GM23338 (cell line): ENCODE measurements around the gene ETV5. TPM values are rescaled to one million over a fixed set of nuclear protein-coding genes. Genes with fewer than 3 reads are reported as not detected.

Source experiments
- ATAC-seq: fragments of 200-7000 bp; cut with Tn5 transposase; 3 replicates; pipeline ENCODE4 v1.9.1; 2020
- DNase-seq: peaks from one replicate; pipeline ENCODE4 v3.0.0-alpha.2; 2015; ENCODE audit warnings: low spot score
- H2AFZ ChIP-seq: fragments of 200-600 bp; sonication (generic); 2 replicates; pipeline ENCODE4 v1.8.0; 2016; ENCODE audit warnings: antibody characterized with exemption, mild to moderate bottlenecking, moderate library complexity
- H3F3A ChIP-seq: fragments of 200-600 bp; sonication (generic); replicated peaks from 2 replicates; pipeline ENCODE4 v1.8.0; 2017; ENCODE audit warnings: antibody characterized with exemption, mixed run types, low read depth
- H3K27ac ChIP-seq: fragments of 200-600 bp; sonication (generic); 2 replicates; pipeline ENCODE4 v1.6.1; 2016; ENCODE audit warnings: low read depth
- H3K27me3 ChIP-seq: fragments of 200-600 bp; sonication (generic); 2 replicates; pipeline ENCODE4 v1.8.0; 2016; ENCODE audit warnings: mild to moderate bottlenecking, mixed run types, moderate library complexity; ENCODE audit not compliant: insufficient read depth
- H3K36me3 ChIP-seq: fragments of 200-600 bp; sonication (generic); 2 replicates; pipeline ENCODE4 v1.8.0; 2016; ENCODE audit warnings: mild to moderate bottlenecking; ENCODE audit not compliant: insufficient read depth
- H3K4me1 ChIP-seq: fragments of 200-600 bp; sonication (generic); 2 replicates; pipeline ENCODE4 v1.8.0; 2016; ENCODE audit warnings: mild to moderate bottlenecking, moderate library complexity; ENCODE audit not compliant: insufficient read depth
- H3K4me2 ChIP-seq: fragments of 200-600 bp; sonication (generic); 2 replicates; pipeline ENCODE4 v1.7.1; 2017; ENCODE audit warnings: mixed run types
- H3K4me3 ChIP-seq: fragments of 200-600 bp; sonication (generic); 2 replicates; pipeline ENCODE4 v1.6.1; 2016; ENCODE audit warnings: mixed run types
- H3K79me2 ChIP-seq: fragments of 200-600 bp; sonication (generic); replicated peaks from 2 replicates; pipeline ENCODE4 v1.8.0; 2017; ENCODE audit warnings: mild to moderate bottlenecking; ENCODE audit not compliant: insufficient read depth
- H3K9me2 ChIP-seq: fragments of 200-600 bp; sonication (generic); 2 replicates; pipeline ENCODE4 v1.8.0; 2017; ENCODE audit not compliant: insufficient read depth
- H4K20me1 ChIP-seq: fragments of 200-600 bp; sonication (generic); replicated peaks from 2 replicates; pipeline ENCODE4 v1.8.0; 2017; ENCODE audit warnings: mild to moderate bottlenecking; ENCODE audit not compliant: insufficient read depth
- H3K27ac Mint-ChIP-seq: 2 replicates; pipeline ENCODE4 v1.8.0; 2020; ENCODE audit warnings: inconsistent platforms, mild to moderate bottlenecking, moderate library complexity, mixed read lengths
- H3K27me3 Mint-ChIP-seq: 3 replicates; pipeline ENCODE4 v1.8.0; 2022; ENCODE audit warnings: low read depth, mild to moderate bottlenecking, moderate library complexity, mixed read lengths, inconsistent platforms; ENCODE audit not compliant: insufficient read depth, poor library complexity
- H3K36me3 Mint-ChIP-seq: 3 replicates; pipeline ENCODE4 v1.8.0; 2021; ENCODE audit warnings: low read depth, mild to moderate bottlenecking, inconsistent platforms, moderate library complexity, mixed read lengths
- H3K4me1 Mint-ChIP-seq: 3 replicates; pipeline ENCODE4 v1.8.0; 2020; ENCODE audit warnings: mild to moderate bottlenecking, inconsistent platforms, mixed read lengths
- H3K4me3 Mint-ChIP-seq: 3 replicates; pipeline ENCODE4 v1.8.0; 2021; ENCODE audit warnings: moderate library complexity, mild to moderate bottlenecking, inconsistent platforms, mixed read lengths
- H3K9me3 Mint-ChIP-seq: 3 replicates; pipeline ENCODE4 v1.8.0; 2020; ENCODE audit warnings: moderate library complexity, mild to moderate bottlenecking, inconsistent platforms, mixed read lengths
- CREB1 ChIP-seq: fragments of 250-450 bp; sonication (Bioruptor Pico); IDR thresholded peaks from 2 replicates; pipeline ENCODE4 v1.5.0; 2020; ENCODE audit warnings: low read depth, mild to moderate bottlenecking, moderate library complexity
- EZH2phosphoT487 ChIP-seq: fragments of 200-600 bp; sonication (generic); IDR thresholded peaks from one replicate; pipeline ENCODE4 v1.8.1; 2018; ENCODE audit warnings: antibody characterized with exemption; ENCODE audit not compliant: unreplicated experiment
- JUNB ChIP-seq: IDR thresholded peaks from one replicate; pipeline ENCODE4 v1.6.1; 2016; ENCODE audit warnings: antibody characterized with exemption; ENCODE audit not compliant: unreplicated experiment
- STAT1 ChIP-seq: IDR thresholded peaks from one replicate; pipeline ENCODE4 v1.6.1; 2016; ENCODE audit warnings: antibody characterized with exemption; ENCODE audit not compliant: unreplicated experiment
- ZNF114 ChIP-seq: fragments of 250-450 bp; sonication (Bioruptor Pico); IDR thresholded peaks from 2 replicates; pipeline ENCODE4 v1.5.0; 2020; ENCODE audit warnings: mild to moderate bottlenecking, moderate library complexity
- ZNF331 ChIP-seq: fragments of 250-450 bp; sonication (Bioruptor Pico); IDR thresholded peaks from 2 replicates; pipeline ENCODE4 v1.5.0; 2020; ENCODE audit warnings: low read depth, mild to moderate bottlenecking, moderate library complexity
- polyA plus RNA-seq: library from polyadenylated mRNA; unstranded; fragments of >200 nt; fragmentation: Nextera tagmentation; extraction: Ambion mirVana; gene quantifications from 2 replicates; pipeline ENCODE4 v1.2.1, GENCODE V29; 2016
- total RNA-seq: library from RNA; depleted of rRNA; stranded (reverse); fragments of >200 nt; shearing (Covaris generic); gene quantifications from 2 replicates; pipeline ENCODE4 v1.2.3, GENCODE V29; 2014
- TF ChIP-seq, protein P1 (sequence below), 2 experiments: fragments of 200-600 bp in 1 of 2; sonication (generic) in 1 of 2; conservative IDR thresholded peaks; 2 replicates each; pipeline versions ENCODE4 v1.5.1 to v1.6.1; 2016 to 2017; ENCODE audit warnings: antibody characterized with exemption in 2 of 2, low read depth in 2 of 2, mild to moderate bottlenecking in 2 of 2, moderate library complexity in 1 of 2
- TF ChIP-seq, protein P2 (sequence below): IDR thresholded peaks from 2 replicates; pipeline ENCODE4 v1.6.1; 2016; ENCODE audit warnings: antibody characterized with exemption
- TF ChIP-seq, protein P3 (sequence below): fragments of 250-450 bp; sonication (Bioruptor Pico); IDR thresholded peaks from 2 replicates; pipeline ENCODE4 v1.5.0; 2020; ENCODE audit warnings: mild to moderate bottlenecking, moderate library complexity
- TF ChIP-seq, protein P4 (sequence below): IDR thresholded peaks from one replicate; pipeline ENCODE4 v1.6.1; 2018; ENCODE audit warnings: antibody characterized with exemption; ENCODE audit not compliant: unreplicated experiment

Gene ETV5
- total and polyA plus RNA-seq, 2 experiments from 2014 or later = 33.5 to 57.1 TPM

DNA sequence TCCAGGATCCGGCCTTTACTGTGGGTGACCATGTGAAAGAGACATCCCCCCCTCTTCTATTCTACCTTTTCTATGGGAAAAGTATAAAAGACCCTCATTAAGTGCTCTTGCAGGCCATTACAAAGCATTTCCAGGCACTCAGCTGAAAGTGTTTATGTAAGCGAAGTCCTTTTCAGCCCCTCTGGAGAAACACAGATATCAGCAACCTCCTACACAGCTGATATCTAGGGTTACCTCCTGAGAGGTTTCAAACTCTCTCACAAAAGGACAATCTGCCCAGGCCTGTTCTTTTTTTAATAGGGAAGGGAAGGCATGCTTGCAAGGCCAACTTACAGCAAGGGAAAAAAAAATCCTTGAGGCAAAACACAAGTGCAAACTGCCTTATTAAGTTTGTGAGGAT lies 12.6 kb downstream of the ETV5 start (continued):
- TF ChIP-seq, protein P1, sequence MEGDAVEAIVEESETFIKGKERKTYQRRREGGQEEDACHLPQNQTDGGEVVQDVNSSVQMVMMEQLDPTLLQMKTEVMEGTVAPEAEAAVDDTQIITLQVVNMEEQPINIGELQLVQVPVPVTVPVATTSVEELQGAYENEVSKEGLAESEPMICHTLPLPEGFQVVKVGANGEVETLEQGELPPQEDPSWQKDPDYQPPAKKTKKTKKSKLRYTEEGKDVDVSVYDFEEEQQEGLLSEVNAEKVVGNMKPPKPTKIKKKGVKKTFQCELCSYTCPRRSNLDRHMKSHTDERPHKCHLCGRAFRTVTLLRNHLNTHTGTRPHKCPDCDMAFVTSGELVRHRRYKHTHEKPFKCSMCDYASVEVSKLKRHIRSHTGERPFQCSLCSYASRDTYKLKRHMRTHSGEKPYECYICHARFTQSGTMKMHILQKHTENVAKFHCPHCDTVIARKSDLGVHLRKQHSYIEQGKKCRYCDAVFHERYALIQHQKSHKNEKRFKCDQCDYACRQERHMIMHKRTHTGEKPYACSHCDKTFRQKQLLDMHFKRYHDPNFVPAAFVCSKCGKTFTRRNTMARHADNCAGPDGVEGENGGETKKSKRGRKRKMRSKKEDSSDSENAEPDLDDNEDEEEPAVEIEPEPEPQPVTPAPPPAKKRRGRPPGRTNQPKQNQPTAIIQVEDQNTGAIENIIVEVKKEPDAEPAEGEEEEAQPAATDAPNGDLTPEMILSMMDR (conservative IDR thresholded peaks at IDR 0.05; ENCODE audit: low read depth in 2 of 2) = no peak
- TF ChIP-seq, protein P2, sequence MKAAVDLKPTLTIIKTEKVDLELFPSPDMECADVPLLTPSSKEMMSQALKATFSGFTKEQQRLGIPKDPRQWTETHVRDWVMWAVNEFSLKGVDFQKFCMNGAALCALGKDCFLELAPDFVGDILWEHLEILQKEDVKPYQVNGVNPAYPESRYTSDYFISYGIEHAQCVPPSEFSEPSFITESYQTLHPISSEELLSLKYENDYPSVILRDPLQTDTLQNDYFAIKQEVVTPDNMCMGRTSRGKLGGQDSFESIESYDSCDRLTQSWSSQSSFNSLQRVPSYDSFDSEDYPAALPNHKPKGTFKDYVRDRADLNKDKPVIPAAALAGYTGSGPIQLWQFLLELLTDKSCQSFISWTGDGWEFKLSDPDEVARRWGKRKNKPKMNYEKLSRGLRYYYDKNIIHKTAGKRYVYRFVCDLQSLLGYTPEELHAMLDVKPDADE = no peak
- no peak for TF ChIP-seq ZNF114 (CRISPR knock-in tag)

DNA sequence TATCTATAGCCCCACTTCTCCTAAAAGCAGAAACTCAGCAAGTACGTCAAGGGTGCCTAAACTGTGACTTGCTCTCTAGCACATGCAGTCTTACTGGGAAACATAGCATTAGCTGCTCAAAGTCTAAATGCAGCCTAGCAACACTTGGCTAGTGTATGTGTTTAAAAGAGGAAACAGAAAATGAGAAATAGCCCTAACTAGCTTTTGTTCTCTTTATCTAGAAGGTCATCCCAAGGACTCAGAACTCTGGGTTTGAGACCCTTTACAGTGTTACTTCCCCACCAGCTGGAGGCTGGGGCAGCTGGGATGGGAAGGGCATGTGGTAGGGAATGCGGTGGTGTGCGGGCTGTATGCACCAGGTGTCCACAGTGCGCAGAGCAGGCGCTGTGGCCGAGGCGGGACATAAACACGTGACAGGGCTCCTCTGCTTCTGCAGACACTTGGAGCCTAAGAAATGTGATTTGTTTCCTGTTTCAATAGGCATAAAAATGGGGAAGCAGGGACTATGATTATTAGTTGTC lies 13.3 kb downstream of the ETV5 start:
- Mint-ChIP-seq H3K4me3 (no peak overlapping the region), H3K27me3 (peaks cover 8% of the 10 kb centered on the region), H3K27ac (peak overlapping the region; percentile 73)

More for the DNA sequence above, 13.3 kb downstream of the ETV5 start:
- Histone ChIP-seq H3K27me3 (no peaks in the 10 kb centered on the region), H3F3A (peaks cover 10% of the 10 kb centered on the region), H3K4me2 (peak overlapping the region; percentile 82; the same call in 1 of the 2 replicates), H3K9me2 (no peaks in the 10 kb centered on the region), H4K20me1 (0 out of 2 replicates have a peak, but pooled peaks cover 4% of the 10 kb centered on the region), H3K36me3 (no peaks in the 10 kb centered on the region), H3K4me1 (peaks cover 71% of the 10 kb centered on the region), H2AFZ (no peak overlapping the region), H3K27ac (no peak overlapping the region), H3K79me2 (no peaks in the 10 kb centered on the region), H3K4me3 (no peak overlapping the region)
- Mint-ChIP-seq H3K4me1 (peaks cover 72% of the 10 kb centered on the region), H3K9me3 (no peaks in the 10 kb centered on the region), H3K36me3 (peaks cover 16% of the 10 kb centered on the region)
- TF ChIP-seq CREB1 (CRISPR knock-in tag) = no peak
- TF ChIP-seq, protein P3, sequence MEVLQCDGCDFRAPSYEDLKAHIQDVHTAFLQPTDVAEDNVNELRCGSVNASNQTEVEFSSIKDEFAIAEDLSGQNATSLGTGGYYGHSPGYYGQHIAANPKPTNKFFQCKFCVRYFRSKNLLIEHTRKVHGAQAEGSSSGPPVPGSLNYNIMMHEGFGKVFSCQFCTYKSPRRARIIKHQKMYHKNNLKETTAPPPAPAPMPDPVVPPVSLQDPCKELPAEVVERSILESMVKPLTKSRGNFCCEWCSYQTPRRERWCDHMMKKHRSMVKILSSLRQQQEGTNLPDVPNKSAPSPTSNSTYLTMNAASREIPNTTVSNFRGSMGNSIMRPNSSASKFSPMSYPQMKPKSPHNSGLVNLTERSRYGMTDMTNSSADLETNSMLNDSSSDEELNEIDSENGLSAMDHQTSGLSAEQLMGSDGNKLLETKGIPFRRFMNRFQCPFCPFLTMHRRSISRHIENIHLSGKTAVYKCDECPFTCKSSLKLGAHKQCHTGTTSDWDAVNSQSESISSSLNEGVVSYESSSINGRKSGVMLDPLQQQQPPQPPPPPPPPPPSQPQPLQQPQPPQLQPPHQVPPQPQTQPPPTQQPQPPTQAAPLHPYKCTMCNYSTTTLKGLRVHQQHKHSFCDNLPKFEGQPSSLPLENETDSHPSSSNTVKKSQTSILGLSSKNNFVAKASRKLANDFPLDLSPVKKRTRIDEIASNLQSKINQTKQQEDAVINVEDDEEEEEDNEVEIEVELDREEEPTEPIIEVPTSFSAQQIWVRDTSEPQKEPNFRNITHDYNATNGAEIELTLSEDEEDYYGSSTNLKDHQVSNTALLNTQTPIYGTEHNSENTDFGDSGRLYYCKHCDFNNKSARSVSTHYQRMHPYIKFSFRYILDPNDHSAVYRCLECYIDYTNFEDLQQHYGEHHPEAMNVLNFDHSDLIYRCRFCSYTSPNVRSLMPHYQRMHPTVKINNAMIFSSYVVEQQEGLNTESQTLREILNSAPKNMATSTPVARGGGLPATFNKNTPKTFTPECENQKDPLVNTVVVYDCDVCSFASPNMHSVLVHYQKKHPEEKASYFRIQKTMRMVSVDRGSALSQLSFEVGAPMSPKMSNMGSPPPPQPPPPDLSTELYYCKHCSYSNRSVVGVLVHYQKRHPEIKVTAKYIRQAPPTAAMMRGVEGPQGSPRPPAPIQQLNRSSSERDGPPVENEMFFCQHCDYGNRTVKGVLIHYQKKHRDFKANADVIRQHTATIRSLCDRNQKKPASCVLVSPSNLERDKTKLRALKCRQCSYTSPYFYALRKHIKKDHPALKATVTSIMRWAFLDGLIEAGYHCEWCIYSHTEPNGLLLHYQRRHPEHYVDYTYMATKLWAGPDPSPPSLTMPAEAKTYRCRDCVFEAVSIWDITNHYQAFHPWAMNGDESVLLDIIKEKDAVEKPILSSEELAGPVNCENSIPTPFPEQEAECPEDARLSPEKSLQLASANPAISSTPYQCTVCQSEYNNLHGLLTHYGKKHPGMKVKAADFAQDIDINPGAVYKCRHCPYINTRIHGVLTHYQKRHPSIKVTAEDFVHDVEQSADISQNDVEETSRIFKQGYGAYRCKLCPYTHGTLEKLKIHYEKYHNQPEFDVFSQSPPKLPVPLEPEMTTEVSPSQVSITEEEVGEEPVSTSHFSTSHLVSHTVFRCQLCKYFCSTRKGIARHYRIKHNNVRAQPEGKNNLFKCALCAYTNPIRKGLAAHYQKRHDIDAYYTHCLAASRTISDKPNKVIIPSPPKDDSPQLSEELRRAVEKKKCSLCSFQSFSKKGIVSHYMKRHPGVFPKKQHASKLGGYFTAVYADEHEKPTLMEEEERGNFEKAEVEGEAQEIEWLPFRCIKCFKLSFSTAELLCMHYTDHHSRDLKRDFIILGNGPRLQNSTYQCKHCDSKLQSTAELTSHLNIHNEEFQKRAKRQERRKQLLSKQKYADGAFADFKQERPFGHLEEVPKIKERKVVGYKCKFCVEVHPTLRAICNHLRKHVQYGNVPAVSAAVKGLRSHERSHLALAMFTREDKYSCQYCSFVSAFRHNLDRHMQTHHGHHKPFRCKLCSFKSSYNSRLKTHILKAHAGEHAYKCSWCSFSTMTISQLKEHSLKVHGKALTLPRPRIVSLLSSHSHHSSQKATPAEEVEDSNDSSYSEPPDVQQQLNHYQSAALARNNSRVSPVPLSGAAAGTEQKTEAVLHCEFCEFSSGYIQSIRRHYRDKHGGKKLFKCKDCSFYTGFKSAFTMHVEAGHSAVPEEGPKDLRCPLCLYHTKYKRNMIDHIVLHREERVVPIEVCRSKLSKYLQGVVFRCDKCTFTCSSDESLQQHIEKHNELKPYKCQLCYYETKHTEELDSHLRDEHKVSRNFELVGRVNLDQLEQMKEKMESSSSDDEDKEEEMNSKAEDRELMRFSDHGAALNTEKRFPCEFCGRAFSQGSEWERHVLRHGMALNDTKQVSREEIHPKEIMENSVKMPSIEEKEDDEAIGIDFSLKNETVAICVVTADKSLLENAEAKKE (CRISPR knock-in tag) = no peak
- TF ChIP-seq EZH2phosphoT487 = no peak
- TF ChIP-seq, protein P4, sequence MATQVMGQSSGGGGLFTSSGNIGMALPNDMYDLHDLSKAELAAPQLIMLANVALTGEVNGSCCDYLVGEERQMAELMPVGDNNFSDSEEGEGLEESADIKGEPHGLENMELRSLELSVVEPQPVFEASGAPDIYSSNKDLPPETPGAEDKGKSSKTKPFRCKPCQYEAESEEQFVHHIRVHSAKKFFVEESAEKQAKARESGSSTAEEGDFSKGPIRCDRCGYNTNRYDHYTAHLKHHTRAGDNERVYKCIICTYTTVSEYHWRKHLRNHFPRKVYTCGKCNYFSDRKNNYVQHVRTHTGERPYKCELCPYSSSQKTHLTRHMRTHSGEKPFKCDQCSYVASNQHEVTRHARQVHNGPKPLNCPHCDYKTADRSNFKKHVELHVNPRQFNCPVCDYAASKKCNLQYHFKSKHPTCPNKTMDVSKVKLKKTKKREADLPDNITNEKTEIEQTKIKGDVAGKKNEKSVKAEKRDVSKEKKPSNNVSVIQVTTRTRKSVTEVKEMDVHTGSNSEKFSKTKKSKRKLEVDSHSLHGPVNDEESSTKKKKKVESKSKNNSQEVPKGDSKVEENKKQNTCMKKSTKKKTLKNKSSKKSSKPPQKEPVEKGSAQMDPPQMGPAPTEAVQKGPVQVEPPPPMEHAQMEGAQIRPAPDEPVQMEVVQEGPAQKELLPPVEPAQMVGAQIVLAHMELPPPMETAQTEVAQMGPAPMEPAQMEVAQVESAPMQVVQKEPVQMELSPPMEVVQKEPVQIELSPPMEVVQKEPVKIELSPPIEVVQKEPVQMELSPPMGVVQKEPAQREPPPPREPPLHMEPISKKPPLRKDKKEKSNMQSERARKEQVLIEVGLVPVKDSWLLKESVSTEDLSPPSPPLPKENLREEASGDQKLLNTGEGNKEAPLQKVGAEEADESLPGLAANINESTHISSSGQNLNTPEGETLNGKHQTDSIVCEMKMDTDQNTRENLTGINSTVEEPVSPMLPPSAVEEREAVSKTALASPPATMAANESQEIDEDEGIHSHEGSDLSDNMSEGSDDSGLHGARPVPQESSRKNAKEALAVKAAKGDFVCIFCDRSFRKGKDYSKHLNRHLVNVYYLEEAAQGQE = no peak
- no peak for TF ChIP-seq STAT1
- TF ChIP-seq, protein P2 = no peak
- no peak for TF ChIP-seq JUNB
- no peak for TF ChIP-seq ZNF331 (CRISPR knock-in tag)
- TF ChIP-seq ZNF114 (CRISPR knock-in tag) = no peak
- ATAC-seq (no peak), DNase-seq (no peak)
